UCSD-AML1 (cell line): Measurements from ENCODE around the gene FOXS1.
A peak's percentile ranks its signal among the peaks of the same experiment; 100 is the strongest.

ENCODE experiments used
- DNase-seq: peaks from one replicate; lab custom pipeline; 2025; ENCODE audit not compliant: unreplicated experiment; lab: John Stamatoyannopoulos, UW

Gene FOXS1

DNA sequence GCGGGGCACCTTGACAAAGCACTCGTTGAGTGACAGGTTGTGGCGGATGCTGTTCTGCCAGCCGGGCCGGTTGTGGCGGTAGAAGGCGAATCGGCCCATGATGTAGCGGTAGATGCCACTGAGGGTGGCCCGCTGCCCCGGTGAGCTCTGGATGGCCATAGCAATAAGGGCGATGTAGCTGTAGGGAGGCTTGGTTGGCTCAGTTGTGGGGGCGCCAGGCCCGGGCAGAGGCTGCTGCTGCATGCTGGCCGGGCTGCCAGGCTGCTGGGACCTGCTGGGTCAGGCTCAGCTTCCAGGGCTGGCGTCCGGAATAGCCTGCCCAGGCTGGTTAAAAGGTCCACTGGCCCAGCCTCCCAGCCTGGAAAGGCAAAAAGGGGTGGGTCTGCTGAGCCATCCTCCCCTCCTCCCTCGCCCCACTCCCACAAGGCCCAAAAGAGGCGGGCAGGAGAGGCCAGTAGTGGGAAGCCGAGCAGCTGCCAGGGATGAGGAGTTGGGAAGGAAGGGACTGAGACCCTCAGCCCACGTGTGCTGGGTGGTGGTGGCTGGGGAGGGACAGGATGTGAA, at the start of gene FOXS1:
Gene FOXS1, minus strand, starts transcription at position 305 of the 564 bp plus-strand sequence. Its CDS starts 62 bp downstream, at position 243.
- no peak for DNase-seq

DNA sequence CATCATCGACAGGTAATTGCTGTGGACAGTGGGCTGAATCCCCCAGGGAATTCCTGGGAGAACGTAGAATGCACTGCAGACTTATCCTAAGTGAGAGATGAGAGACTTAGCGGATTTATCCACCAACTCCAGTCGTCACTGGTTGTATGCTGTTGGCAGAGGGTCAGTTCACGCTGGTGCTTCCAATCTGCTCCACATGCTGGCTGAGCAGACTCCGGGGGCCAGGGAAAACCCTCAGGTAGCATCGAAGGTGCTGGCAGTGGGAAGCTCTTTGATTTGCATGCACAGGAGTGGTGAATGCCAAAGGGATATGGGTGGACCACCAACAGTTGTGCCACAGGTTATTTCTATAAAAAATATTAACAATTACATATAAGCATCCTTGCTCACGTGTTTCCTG, 45.2 kb upstream of the FOXS1 start:
- no peak for DNase-seq

DNA sequence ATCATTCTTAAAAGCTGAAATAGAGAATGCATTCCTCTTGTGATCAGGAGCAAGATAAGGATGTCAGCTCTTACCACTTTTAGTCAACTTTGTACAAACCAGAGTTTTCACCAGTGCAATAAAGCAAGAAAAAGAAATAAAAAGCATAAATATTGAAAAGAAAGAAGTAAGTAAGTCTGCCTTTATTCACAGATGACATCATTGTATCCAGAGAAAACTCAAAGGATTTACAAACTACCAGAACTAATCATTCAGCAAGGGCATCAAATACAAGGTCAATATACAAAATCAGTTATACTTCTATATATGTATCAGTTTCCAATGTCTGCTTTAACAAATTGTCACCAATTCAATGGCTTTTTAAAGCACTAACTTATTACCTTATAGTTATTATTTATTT, 38.4 kb upstream of the FOXS1 start:
- no peak for DNase-seq

DNA sequence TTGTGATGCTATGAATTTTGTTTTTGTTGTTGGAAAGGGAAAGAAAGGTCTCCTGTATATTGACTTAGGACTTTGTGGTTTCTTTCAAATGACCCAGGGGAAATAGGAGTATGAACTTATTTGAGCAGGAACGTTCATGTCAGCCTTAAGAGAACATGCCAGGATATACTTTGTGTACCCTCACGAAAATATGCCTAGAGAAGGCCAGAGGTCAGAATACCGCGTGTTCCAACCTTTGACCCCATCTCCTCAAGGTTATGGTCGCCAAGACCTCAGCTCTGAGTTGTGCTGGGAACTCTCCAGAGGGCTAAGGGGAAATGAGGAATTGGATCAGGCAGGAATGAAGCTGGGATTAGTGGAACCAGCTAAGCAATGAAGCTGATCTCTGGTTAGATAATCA, 36.5 kb upstream of the FOXS1 start:
- no peak for DNase-seq

DNA sequence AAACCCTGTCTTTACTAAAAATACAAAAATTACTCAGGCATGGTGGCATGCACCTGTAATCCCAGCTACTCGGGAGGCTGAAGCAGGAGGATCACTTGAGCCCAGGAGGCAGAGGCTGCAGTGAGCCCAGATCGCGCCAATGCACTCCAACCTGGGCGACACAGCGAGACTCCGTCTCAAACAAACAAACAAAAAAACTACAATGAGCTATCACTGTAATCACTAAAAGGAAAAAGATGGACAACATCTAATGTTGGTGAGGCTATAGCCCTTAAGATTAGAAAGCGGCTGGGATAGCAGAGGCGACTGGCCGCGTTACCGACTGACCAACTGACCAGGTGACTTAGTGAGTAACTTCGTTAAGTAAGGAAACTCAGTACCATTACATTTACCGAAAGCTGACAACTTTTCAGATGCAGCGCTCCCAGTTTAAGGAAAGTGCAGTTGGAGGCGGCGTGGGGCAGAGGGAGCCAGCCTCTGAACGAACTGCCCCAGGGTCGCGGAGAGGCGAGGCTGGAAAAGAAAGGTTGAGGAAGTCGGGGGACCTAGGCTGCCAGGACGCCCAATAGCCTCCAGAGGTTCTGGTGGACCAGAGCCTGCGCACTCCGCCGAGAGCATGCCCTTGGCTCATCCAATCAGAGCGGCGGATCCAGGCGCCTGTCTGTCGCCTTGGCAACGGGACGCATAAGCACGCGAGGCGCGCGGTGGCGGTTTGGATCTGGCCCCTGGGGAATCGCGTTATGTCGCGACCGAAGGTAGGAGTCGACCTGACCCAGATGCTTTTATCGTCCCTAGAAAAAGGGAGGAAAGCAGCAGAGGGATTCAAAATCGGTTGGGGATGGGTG, 34.0 kb upstream of the FOXS1 start:
- DNase-seq, result peak; percentile 91

DNA sequence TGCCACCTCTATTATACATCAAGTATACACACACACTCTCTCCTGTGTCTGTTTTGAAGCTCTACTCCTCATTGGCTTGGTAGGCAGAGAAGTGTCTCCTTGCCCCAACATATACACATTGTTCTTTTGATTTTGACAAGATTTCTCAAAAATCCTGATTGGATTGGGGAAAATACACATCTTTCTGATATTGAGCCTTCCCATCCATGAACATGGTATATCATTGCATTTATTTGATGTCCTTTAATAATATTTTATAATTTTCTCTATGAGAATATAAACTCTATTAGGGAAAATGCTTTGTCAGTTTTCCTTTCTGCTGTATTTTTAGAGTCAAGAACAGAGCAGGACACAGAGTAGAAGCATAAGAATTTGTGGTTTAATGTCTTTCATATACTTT, 32.3 kb upstream of the FOXS1 start:
- no peak for DNase-seq

DNA sequence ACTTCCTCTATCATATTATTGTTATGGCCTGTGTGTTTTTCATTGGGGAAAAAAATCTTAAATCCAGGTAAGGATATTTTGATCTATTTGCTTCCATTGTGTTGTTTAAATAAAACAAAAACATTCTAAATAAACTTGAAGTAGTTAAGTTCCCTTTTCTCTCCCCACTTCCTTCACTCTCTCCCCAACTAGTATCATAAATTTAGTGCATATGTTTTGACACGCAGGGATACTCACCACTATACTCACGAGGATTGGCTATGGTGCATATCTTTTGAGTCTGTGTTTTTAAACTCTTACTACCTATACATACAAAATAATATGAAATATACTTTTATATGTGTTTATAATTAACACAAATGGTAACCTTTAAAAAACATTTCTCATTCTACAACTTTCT, 30.3 kb upstream of the FOXS1 start:
- no peak for DNase-seq

DNA sequence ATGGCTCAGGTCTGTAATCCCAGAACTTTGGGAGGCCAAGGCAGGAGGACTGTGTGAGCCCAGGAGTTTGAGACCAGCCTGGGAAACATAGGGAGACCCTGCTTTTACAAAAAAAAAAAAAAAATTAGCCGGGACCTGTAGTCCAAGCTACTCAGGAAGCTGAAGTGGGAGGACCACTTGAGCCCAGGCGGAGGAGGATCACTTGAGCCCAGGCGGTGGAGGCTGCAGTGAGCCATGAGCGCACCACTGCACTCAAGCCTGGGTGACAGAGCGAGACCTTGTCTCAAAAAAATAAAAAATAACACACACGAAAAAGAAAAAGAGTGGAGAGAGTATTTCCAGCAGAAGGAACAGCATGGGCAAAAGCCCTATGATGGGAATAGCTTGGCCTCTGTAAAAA, 27.0 kb upstream of the FOXS1 start:
- no peak for DNase-seq

DNA sequence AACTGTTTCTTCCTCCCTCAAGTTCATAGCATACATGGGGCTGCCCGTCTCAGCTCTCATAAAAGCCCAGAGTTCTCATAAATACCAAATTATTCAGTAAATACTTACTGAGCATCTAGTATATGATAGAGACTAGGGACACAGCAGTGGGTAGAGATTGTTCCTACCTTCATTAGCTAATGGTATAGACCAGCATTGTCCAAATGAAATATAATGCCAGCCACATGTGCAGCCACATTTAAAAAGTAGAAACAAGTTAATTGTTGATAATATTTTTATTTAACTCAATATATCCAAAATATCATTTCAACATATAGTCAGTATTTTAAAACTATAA, 26.2 kb upstream of the FOXS1 start:
- DNase-seq, result no peak

DNA sequence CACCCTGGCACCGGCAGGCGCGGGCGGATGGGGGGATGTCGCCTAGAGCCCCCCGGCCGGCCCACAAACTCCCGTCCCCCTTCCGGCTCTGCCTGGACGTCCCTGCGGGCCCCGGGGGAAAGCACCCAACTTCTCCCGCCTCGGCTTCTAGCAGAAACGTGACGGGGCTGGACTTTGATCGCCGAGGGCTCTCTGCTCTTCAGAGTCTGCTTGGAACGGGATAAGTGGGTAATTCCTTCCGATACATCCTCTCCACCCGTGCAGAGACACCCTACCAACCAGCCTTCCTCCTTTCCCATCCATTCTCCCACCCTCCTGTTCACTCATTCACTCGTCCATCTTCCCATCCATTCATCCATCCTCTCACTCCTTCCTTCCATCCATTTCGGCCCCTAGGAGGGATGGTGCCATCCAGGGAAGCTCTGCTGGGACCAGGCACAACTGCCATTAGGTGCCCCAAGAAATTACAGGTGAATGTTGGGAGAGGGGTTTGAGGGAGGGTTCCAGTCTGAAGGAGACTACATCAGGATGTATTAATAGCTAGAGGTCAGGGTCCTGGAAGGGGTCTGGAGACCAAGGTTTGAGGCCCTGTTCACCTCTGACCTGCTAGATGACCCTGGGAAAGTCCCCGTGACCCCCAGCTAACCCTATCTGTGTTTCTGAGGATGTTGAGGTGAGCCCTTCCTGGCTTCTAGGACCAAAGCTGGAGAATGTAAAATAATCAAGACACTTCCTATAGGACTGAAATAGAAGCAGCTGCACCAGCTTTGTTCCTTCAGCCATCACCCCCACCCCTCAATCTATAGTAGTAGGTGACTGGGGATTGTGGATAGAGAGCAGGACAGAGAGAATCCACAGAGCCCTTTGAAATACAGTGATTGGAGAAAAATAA, 25.6 kb upstream of the FOXS1 start:
- DNase-seq, result no peak

DNA sequence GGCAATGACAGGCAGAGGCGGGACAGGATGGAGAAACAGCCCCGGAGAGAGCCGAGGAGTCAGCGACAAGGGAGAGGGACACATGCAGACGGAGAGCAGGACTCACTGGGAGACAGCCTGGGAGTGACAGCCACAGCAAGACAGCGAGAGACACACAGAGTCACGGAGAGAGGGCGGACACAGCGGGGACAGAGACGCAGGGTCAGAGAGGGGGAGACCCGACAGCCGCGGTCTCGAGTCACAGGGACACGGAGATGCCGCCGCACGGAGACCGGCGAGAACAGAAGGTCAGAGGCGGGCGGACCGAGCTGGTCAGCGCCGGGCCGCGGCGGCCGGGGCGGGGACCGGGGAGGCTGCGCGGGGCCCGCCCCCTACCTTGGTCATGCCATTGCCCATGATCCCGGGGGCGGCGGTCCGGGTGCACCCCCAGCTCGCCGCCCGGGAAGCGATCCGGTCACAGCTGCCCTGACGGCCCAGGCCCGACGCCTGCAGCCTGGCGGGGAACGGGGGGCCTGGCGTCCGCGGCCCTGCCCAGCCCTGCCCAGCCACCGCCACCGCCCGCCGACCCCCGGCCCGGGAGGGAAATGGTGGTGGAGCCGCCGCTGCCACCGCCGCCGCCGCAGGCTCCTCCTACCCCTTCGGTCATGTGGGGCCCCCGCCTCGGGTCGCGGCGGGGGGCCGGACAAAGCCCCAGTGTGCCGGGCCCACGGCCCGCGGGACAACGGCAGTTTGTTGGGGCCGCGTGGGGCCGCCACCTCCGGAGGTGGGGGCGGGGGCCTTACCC, 24.7 kb upstream of the FOXS1 start, which contains the start of the genes DUSP15 and TTLL9:
Gene DUSP15, minus strand, starts transcription at position 586 of the 784 bp plus-strand sequence. Its CDS starts 190 bp downstream, at position 396.
Gene TTLL9, plus strand, starts transcription at position 693 of the 784 bp plus-strand sequence. CDS start 493 bp downstream, outside the sequence.
- DNase-seq, result no peak

DNA sequence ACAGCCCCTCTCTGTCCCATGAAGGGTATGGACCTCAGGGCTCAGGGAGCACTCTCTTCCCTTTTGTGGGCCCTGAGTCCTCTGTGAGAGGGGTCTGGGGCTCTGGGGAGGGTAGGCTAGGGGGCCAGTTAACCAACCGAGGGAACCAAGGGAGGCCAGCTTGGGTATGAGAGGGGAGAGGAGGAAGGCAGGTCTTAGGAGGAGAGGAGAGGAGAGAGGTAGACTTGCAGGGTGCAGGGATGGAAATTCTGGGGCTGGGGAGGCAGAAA, 24.2 kb upstream of the FOXS1 start:
- no peak for DNase-seq

DNA sequence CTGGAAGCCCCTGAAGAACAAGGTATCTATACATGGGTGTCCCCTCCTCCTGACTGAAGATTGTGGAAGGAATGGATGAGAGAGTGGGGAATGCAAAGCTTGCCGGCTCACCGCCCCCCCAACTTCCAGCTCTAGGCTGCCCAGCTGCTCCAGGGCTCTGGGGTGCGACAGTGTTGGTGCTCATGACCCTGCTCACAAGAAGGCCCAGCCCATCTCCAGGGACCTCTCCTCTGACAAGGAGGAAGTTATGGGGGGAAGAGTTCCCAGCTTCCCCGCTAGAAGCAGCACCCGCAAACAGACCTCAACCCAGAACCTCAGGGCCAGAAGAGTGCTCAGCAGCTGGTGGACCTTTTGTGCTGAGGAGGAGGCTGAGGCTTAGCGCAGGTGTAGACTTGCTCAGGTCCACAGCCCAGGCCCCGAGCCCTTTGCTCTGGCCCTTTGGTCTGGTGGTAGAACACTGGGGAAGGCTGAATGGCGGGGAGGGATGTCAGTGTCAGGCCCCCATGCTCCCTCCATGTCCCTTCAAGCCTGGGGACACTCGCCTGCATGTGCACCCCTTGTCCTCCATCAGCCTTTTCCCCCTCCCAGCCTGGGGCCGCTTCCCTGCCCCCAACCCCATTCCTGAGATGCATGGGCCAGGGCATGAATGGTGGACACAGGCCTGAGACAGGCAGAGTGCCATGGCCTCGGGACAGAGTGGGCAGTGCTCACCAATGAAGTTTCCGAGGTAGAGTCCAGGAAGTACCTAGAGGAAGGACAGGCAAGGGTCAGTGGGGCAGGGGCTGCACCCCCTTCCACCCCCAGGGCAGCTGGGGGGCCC, 23.7 kb upstream of the FOXS1 start:
- DNase-seq, result no peak

DNA sequence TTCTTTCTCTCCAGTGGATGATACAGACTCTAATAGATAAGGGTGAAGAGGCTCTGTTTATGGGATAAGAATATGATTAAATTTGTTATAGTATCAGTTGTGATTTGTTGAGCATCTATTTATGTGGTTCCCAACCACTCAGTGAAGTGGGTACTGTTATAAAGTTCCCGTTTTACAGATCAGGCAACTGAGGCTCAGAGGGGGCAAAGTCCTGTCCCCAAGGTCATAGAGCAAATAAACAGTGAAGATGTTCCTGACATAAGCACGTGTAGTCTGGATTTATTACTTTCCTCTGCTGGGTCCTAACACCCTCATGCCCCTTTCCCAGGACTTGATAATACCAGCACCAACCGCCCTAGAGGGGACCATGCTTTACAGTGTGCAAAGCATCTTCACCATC, 20.8 kb upstream of the FOXS1 start:
- DNase-seq, result no peak

DNA sequence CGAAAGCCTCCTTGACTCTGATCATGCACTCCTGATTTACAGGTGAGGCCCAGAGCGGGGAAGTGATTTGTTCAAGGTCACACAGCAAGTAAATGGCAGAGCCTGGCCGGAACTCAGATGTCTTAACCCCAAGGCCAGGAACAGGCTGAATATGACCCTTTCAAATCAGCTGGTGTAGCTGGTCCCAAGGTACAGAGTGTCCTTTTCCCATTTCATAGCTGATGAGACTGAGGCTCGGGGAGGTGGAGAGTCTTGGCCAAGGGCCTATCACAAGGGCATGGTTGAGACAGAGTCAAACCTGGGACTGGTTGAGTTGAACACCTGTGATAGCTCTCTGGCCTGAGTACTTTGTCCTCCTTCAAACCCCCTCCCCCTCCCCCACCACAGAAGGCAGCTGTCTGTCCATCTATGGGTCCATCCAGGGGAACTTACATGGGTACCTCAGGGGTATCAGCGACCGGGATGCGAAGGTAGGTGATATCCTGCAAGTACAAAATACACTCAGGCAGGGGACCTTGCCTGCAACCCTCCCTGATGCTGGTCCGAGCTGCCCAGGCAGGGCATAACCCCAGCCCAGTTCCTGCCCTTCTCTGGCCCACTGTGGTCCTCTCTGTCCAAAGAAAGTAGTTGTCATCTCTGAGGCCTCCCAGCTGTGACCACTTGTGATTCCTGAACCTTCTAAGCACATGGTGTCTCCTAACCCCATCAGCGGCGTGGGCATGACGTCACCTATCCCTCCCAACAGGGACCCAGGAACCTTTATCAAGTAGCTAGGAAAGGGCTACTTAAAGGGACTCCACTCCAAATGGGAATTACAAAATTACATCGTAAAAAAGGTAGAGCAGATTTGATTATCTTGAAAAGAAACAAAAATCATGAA, 19.4 kb upstream of the FOXS1 start:
- no peak for DNase-seq

DNA sequence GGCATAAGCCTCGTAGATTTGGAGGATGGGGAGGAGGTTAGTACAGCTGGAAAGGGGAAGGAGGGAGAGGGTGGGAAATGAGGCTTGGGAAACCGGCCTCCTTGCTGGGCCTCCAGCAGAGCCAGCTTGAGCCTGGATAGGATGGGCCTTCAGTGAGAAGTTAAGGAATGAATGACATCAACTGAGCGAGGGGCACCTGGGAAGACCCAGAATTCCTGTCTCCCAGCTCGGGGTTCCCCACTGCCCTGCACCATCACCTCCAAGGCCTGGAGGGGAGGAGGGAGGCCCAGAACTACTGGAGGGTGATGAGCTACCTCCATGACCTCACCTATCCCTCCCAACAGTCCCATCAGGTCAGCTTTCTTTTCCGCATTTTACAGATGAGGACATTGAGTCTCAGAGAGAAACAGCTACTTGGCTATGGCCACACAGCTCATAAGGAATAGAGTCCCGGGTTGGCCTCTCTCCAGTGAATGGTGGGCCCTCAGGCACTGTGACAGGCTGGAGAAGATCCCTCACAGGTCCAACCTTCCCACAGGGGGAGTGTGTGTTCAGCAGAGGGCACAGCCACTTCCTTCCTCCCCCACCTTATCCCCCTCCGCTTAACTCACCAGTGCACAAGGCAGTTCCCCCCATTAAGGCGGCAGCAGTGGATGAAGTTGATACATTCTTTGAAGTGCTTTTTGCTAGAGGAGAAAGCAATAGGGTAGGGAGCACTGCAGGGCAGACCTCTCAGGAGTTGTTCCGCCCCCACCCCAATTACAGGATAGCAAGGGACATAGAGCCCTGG, 18.1 kb upstream of the FOXS1 start:
- DNase-seq, result no peak

DNA sequence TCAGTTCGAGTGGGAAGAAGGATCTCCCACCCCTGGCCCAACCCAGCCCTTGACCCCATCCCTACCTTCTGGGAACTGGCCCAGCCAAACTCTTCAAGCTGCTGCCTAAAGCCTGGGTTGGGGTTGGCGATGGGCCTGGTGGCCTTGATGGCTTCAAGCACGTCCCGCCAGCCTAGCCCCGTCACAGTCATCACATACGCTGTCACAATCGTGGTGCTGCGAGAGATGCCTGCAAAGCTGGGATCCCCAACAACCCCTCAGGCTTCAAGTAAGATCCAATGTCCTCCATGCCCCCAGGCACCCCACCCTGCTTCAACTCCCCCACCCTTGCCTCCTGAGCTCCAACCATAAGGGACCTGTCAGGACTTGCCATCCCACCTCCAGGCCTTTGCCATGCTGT, 17.1 kb upstream of the FOXS1 start:
- no peak for DNase-seq

DNA sequence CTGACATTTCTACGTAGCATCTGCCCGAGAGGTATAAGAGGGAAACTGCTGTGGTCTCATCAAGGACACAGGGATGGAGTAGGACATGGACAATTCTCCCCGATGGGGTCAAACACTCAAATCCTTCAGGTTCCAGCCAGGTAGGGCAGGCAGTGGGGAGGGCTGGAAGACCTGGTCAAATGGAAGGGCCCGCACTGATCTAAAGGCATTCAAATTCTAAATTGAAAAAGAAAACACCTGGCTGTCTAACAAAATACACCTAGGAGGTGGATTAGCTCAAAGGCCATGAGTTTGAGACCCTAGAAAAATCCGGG, 16.7 kb upstream of the FOXS1 start:
- DNase-seq, result no peak
